Testis (tissue), 3 donors: ENCODE measurements around the gene PSME2. TPM values are rescaled to one million over a fixed set of nuclear protein-coding genes. Genes with fewer than 3 reads are reported as not detected.

ENCODE experiments used
- DNase-seq: peaks from one replicate; pipeline ENCODE4 v3.0.0-alpha.2; 2019
- H3K27ac ChIP-seq, 2 donors: fragments of 200-600 bp; sonication (generic); one replicate each; pipeline ENCODE4 v1.5.1; 2019
- H3K27me3 ChIP-seq: fragments of 200-600 bp; sonication (generic); one replicate; pipeline ENCODE4 v1.5.1; 2019
- H3K36me3 ChIP-seq: fragments of 200-600 bp; sonication (generic); one replicate; pipeline ENCODE4 v1.5.1; 2017; ENCODE audit warnings: low read depth; ENCODE audit errors: missing control alignments
- H3K4me1 ChIP-seq: fragments of 200-600 bp; sonication (generic); one replicate; pipeline ENCODE4 v1.5.1; 2019
- H3K4me3 ChIP-seq, 2 donors: fragments of 200-600 bp; sonication (generic); one replicate each; pipeline ENCODE4 v1.5.1; 2017 to 2019
- H3K9me3 ChIP-seq: fragments of 200-600 bp; sonication (generic); one replicate; pipeline ENCODE4 v1.5.1; 2017
- CTCF ChIP-seq, 3 experiments: fragments of 450-650 bp in 2 of 3; fragments of 200-600 bp in 1 of 3; sonication (generic) in 1 of 3; IDR thresholded peaks; one replicate each; pipeline ENCODE4 v1.5.1; 2016 to 2019; ENCODE audit warnings: antibody characterized with exemption in 3 of 3, mild to moderate bottlenecking in 2 of 3, moderate library complexity in 1 of 3
- POLR2A ChIP-seq: fragments of 450-650 bp; IDR thresholded peaks from one replicate; pipeline ENCODE4 v1.6.1; 2017; ENCODE audit warnings: antibody characterized with exemption, mild to moderate bottlenecking, moderate library complexity
- WGBS, 2 donors: methylation state at CpG; one replicate each; pipeline ENCODE4 v1.1.5; 2018; 5-methylcytosine and 5-hydroxymethylcytosine counted together
- intact Hi-C: fragments of 100-400 bp; cut with DNase I; formaldehyde crosslinking; loops from one replicate; pipeline ENCODE4 v1.15.1; 2023; ENCODE audit warnings: low total_unique reads
- polyA plus RNA-seq: library from polyadenylated mRNA; stranded (reverse); fragments of 350-450 nt; fragmentation: Illumina TruSeq; extraction: RNeasy Lipid Tissue Mini Kit (QIAGEN cat#74804); gene quantifications from one replicate; pipeline ENCODE4 v1.2.3, GENCODE V29; 2014; ENCODE audit warnings: low read depth, low replicate concordance; ENCODE audit not compliant: insufficient read depth
- total RNA-seq, 2 donors: library from RNA; depleted of rRNA; stranded (reverse); fragments of >200 nt; gene quantifications; one replicate each; pipeline ENCODE4 v1.2.3, GENCODE V29; 2016

Gene PSME2
- total and polyA plus RNA-seq, 3 donors from 2014 or later = 49.8 to 122 (median 78.1) TPM

- Histone ChIP-seq H3K27me3 (no peaks in the 10 kb centered on the region), H3K9me3 (no peaks in the 10 kb centered on the region), H3K4me1 (no peaks in the 10 kb centered on the region), H3K27ac (peak overlapping the region in 1 of 2 donors; percentile 44), H3K4me3 (no peak overlapping the region), H3K36me3 (no peaks in the 10 kb centered on the region)
- TF ChIP-seq CTCF (IDR thresholded peaks at IDR 0.05) (no peak), POLR2A (no peak)
- WGBS, 2 donors = 72 to 82% methylated on average over 13 to 18 of the region's 18 CpGs
- intact Hi-C loops = no loop called here
- DNase-seq = no peak
Measured at GRCh38 chr14:24179961-24180796, 33.8 kb upstream of the PSME2 start.

GRCh38 chr14:24179294-24179960 is 33.0 kb upstream of the PSME2 start:
- Histone ChIP-seq H3K27me3 (no peaks in the 10 kb centered on the region), H3K36me3 (no peaks in the 10 kb centered on the region), H3K9me3 (no peaks in the 10 kb centered on the region), H3K4me3 (no peak overlapping the region), H3K4me1 (no peaks in the 10 kb centered on the region), H3K27ac (no peak overlapping the region)
- no peak for DNase-seq
- TF ChIP-seq CTCF (IDR thresholded peaks at IDR 0.05) (no peak), POLR2A (no peak)
- intact Hi-C loops = no loop called here
- WGBS, 2 donors = 80 to 91% methylated on average over 7 to 14 of the region's 14 CpGs

GRCh38 chr14:24178399-24179178 is 32.2 kb upstream of the PSME2 start:
- WGBS, 2 donors = 88 to 92% methylated on average over 9 to 12 of the region's 12 CpGs
- intact Hi-C loops = no loop called here
- no peak overlapping the region for H3K4me3 ChIP-seq
- TF ChIP-seq CTCF (IDR thresholded peaks at IDR 0.05) (no peak), POLR2A (no peak)
- no peak overlapping the region for H3K27ac ChIP-seq
- no peak for DNase-seq
- no peaks in the 10 kb centered on the region for H3K4me1 ChIP-seq
- no peaks in the 10 kb centered on the region for H3K27me3 ChIP-seq
- H3K9me3 ChIP-seq = no peaks in the 10 kb centered on the region
- no peaks in the 10 kb centered on the region for H3K36me3 ChIP-seq

- DNase-seq = no peak
- Histone ChIP-seq H3K27me3 (no peaks in the 10 kb centered on the region), H3K4me1 (no peaks in the 10 kb centered on the region), H3K4me3 (no peak overlapping the region), H3K27ac (no peak overlapping the region), H3K9me3 (no peaks in the 10 kb centered on the region), H3K36me3 (no peaks in the 10 kb centered on the region)
- 93 to 94% methylated on average over 6 to 14 of the region's 14 CpGs for WGBS, 2 donors
- intact Hi-C loops = no loop called here
- TF ChIP-seq POLR2A (no peak), CTCF (IDR thresholded peaks at IDR 0.05) (no peak)
Measured at GRCh38 chr14:24177891-24178290, 31.5 kb upstream of the PSME2 start.
